Heart left ventricle (tissue), 13 donors: ENCODE data around the gene PRICKLE2.

ENCODE experiments used
- CTCF ChIP-seq, 12 donors: fragments of 200-600 bp; sonication (generic) in 4 of 12; IDR thresholded peaks; one replicate each; pipeline versions ENCODE4 v1.5.0 to v1.8.0; 2018 to 2022; ENCODE audit warnings: antibody characterized with exemption in 12 of 12, mild to moderate bottlenecking in 5 of 12
- POLR2A ChIP-seq, 2 donors: fragments of 450-650 bp; IDR thresholded peaks; one replicate each; pipeline ENCODE4 v1.6.1; 2017; ENCODE audit warnings: antibody characterized with exemption in 2 of 2, mild to moderate bottlenecking in 2 of 2, moderate library complexity in 2 of 2
- donor health status: ischemic (EF 13 %, LVEDD 7.1; RV severe dilation, severe dysfunction).
- donor health status: DM: no; HTN: yes; CAD: no.
- donor health status: DM: no; HTN: no; CAD: no.
- donor health status: ischemic (EF 25% LVEDD 6.9; RV normal size, moderate dysfunction).
- donor health status: ischemic (EF 25% LVEDD 5.7; RV mildly dilated, moderate dysfunction).
- donor health status: ischemic (EF 35%, LVEDD 5.7; RV mildly dilated, moderate dysfunction).
- donor health status: nonischemic (EF 11% LVEDD 7.7; RV severe dilation, severe dysfunction).
- donor health status: DM: yes; HTN: yes; CAD: no.
- donor health status: PGD.
- donor health status: ischemic (EF 29% LVEDD 5.4; RV normal size, mild dysfunction).
- donor health status: nonischemic (EF 23%, LVEDD 6.1; RV moderate dilation, normal function).

GRCh38 chr3:64229903-64230302 lies 4.6 kb upstream of the PRICKLE2 start:
- TF ChIP-seq POLR2A (IDR thresholded peaks at IDR 0.05) (no peak), CTCF (IDR thresholded peaks at IDR 0.05) (no peak)
